ENCODE measurements around the gene BUB1.
"Not testable (repeated sequence)": the region's sequence is repeated elsewhere in the genome, so short reads cannot be mapped to it uniquely, and the experiment has no call there.

BUB1 gene

GRCh38 chr2:110691612-110692258 lies 13.9 kb upstream of the BUB1 start:
- no peaks in the 10 kb centered on the region for H3K36me3 ChIP-seq (ENCODE audit: control insufficient read depth in 5 of 5, insufficient read depth in 5 of 5, low read length in 5 of 5)
- H3K4me3 ChIP-seq (ENCODE audit: low read depth in 1 of 5, low read length in 5 of 5): no peak overlapping the region
- H3K27me3 ChIP-seq (ENCODE audit: control insufficient read depth in 5 of 5, insufficient read depth in 4 of 5, low read length in 5 of 5): peaks cover 0 to 5% (median 2%) of the 10 kb centered on the region in 5 donors
- peaks cover 0 to 8% (median 3%) of the 10 kb centered on the region in 5 donors for H3K9me3 ChIP-seq (ENCODE audit: control insufficient read depth in 5 of 5, low read length in 5 of 5)
- H3K4me1 ChIP-seq (ENCODE audit: control insufficient read depth in 5 of 5, insufficient read depth in 5 of 5, low read length in 5 of 5): no peaks in the 10 kb centered on the region
- no peak overlapping the region for H3K9ac ChIP-seq (ENCODE audit: low read length in 5 of 5)
- no peak overlapping the region for H3K27ac ChIP-seq (ENCODE audit: low read depth, low read length)

- Histone ChIP-seq H3K9ac (ENCODE audit: low read length in 5 of 5) (no peak overlapping the region), H3K27me3 (ENCODE audit: control insufficient read depth in 5 of 5, insufficient read depth in 4 of 5, low read length in 5 of 5) (peaks cover 0 to 5% (median 2%) of the 10 kb centered on the region in 5 donors), H3K9me3 (ENCODE audit: control insufficient read depth in 5 of 5, low read length in 5 of 5) (peaks cover 0 to 8% (median 3%) of the 10 kb centered on the region in 5 donors), H3K4me3 (ENCODE audit: low read depth in 1 of 5, low read length in 5 of 5) (no peak overlapping the region), H3K27ac (ENCODE audit: low read depth, low read length) (no peak overlapping the region), H3K4me1 (ENCODE audit: control insufficient read depth in 5 of 5, insufficient read depth in 5 of 5, low read length in 5 of 5) (no peaks in the 10 kb centered on the region), H3K36me3 (ENCODE audit: control insufficient read depth in 5 of 5, insufficient read depth in 5 of 5, low read length in 5 of 5) (no peaks in the 10 kb centered on the region)
Observed at GRCh38 chr2:110690083-110690965, 12.5 kb upstream of the BUB1 start.

- H3K36me3 ChIP-seq (ENCODE audit: control insufficient read depth in 5 of 5, insufficient read depth in 5 of 5, low read length in 5 of 5): no peaks in the 10 kb centered on the region
- H3K9me3 ChIP-seq (ENCODE audit: control insufficient read depth in 5 of 5, low read length in 5 of 5): peaks cover 0 to 8% (median 3%) of the 10 kb centered on the region in 5 donors
- H3K27ac ChIP-seq (ENCODE audit: low read depth, low read length): no peak overlapping the region
- H3K4me1 ChIP-seq (ENCODE audit: control insufficient read depth in 5 of 5, insufficient read depth in 5 of 5, low read length in 5 of 5): no peaks in the 10 kb centered on the region
- peaks cover 0 to 5% (median 2%) of the 10 kb centered on the region in 5 donors for H3K27me3 ChIP-seq (ENCODE audit: control insufficient read depth in 5 of 5, insufficient read depth in 4 of 5, low read length in 5 of 5)
- H3K9ac ChIP-seq (ENCODE audit: low read length in 5 of 5): no peak overlapping the region
- H3K4me3 ChIP-seq (ENCODE audit: low read depth in 1 of 5, low read length in 5 of 5): no peak overlapping the region
Observed at GRCh38 chr2:110688594-110689091, 10.8 kb upstream of the BUB1 start.

GRCh38 chr2:110687775-110688484 lies 10.1 kb upstream of the BUB1 start:
- not testable (repeated sequence) for H3K9me3 ChIP-seq (ENCODE audit: control insufficient read depth in 5 of 5, low read length in 5 of 5); H3K36me3 ChIP-seq (ENCODE audit: control insufficient read depth in 5 of 5, insufficient read depth in 5 of 5, low read length in 5 of 5); H3K27me3 ChIP-seq (ENCODE audit: control insufficient read depth in 5 of 5, insufficient read depth in 4 of 5, low read length in 5 of 5); H3K27ac ChIP-seq (ENCODE audit: low read depth, low read length); H3K4me1 ChIP-seq (ENCODE audit: control insufficient read depth in 5 of 5, insufficient read depth in 5 of 5, low read length in 5 of 5); H3K4me3 ChIP-seq (ENCODE audit: low read depth in 1 of 5, low read length in 5 of 5); H3K9ac ChIP-seq (ENCODE audit: low read length in 5 of 5)

- Histone ChIP-seq H3K4me3 (ENCODE audit: low read depth in 1 of 5, low read length in 5 of 5) (no peak overlapping the region), H3K27ac (ENCODE audit: low read depth, low read length) (no peak overlapping the region), H3K36me3 (ENCODE audit: control insufficient read depth in 5 of 5, insufficient read depth in 5 of 5, low read length in 5 of 5) (no peaks in the 10 kb centered on the region), H3K4me1 (ENCODE audit: control insufficient read depth in 5 of 5, insufficient read depth in 5 of 5, low read length in 5 of 5) (peaks cover 0 to 14% (median 11%) of the 10 kb centered on the region in 5 donors), H3K9ac (ENCODE audit: low read length in 5 of 5) (no peak overlapping the region), H3K27me3 (ENCODE audit: control insufficient read depth in 5 of 5, insufficient read depth in 4 of 5, low read length in 5 of 5) (no peaks in the 10 kb centered on the region), H3K9me3 (ENCODE audit: control insufficient read depth in 5 of 5, low read length in 5 of 5) (peaks cover 0 to 8% (median 3%) of the 10 kb centered on the region in 5 donors)
Observed at GRCh38 chr2:110682872-110683271, 5.0 kb upstream of the BUB1 start.

GRCh38 chr2:110682267-110682666 lies 4.4 kb upstream of the BUB1 start:
- H3K9me3 ChIP-seq (ENCODE audit: control insufficient read depth in 5 of 5, low read length in 5 of 5): peaks cover 0 to 4% (median 0%) of the 10 kb centered on the region in 5 donors

GRCh38 chr2:110680709-110681108 lies 2.8 kb upstream of the BUB1 start:
- H3K4me1 ChIP-seq (ENCODE audit: control insufficient read depth in 5 of 5, insufficient read depth in 5 of 5, low read length in 5 of 5): peaks cover 0 to 19% (median 16%) of the 10 kb centered on the region in 5 donors
- H3K9me3 ChIP-seq (ENCODE audit: control insufficient read depth in 5 of 5, low read length in 5 of 5): no peaks in the 10 kb centered on the region
- no peaks in the 10 kb centered on the region for H3K36me3 ChIP-seq (ENCODE audit: control insufficient read depth in 5 of 5, insufficient read depth in 5 of 5, low read length in 5 of 5)
- no peak overlapping the region for H3K27ac ChIP-seq (ENCODE audit: low read depth, low read length)
- H3K9ac ChIP-seq (ENCODE audit: low read length in 5 of 5): no peak overlapping the region
- no peak overlapping the region for H3K4me3 ChIP-seq (ENCODE audit: low read depth in 1 of 5, low read length in 5 of 5)
- no peaks in the 10 kb centered on the region for H3K27me3 ChIP-seq (ENCODE audit: control insufficient read depth in 5 of 5, insufficient read depth in 4 of 5, low read length in 5 of 5)

More at GRCh38 chr2:110682267-110682666, 4.4 kb upstream of the BUB1 start:
- H3K27me3 ChIP-seq (ENCODE audit: control insufficient read depth in 5 of 5, insufficient read depth in 4 of 5, low read length in 5 of 5): no peaks in the 10 kb centered on the region
- no peak overlapping the region for H3K4me3 ChIP-seq (ENCODE audit: low read depth in 1 of 5, low read length in 5 of 5)
- H3K9ac ChIP-seq (ENCODE audit: low read length in 5 of 5): no peak overlapping the region
- no peaks in the 10 kb centered on the region for H3K36me3 ChIP-seq (ENCODE audit: control insufficient read depth in 5 of 5, insufficient read depth in 5 of 5, low read length in 5 of 5)
- H3K27ac ChIP-seq (ENCODE audit: low read depth, low read length): no peak overlapping the region
- peaks cover 0 to 19% (median 16%) of the 10 kb centered on the region in 5 donors for H3K4me1 ChIP-seq (ENCODE audit: control insufficient read depth in 5 of 5, insufficient read depth in 5 of 5, low read length in 5 of 5)

- Histone ChIP-seq H3K4me1 (ENCODE audit: control insufficient read depth in 5 of 5, insufficient read depth in 5 of 5, low read length in 5 of 5) (peaks cover 0 to 19% (median 16%) of the 10 kb centered on the region in 5 donors), H3K9ac (ENCODE audit: low read length in 5 of 5) (no peak overlapping the region), H3K27ac (ENCODE audit: low read depth, low read length) (no peak overlapping the region), H3K9me3 (ENCODE audit: control insufficient read depth in 5 of 5, low read length in 5 of 5) (no peaks in the 10 kb centered on the region), H3K27me3 (ENCODE audit: control insufficient read depth in 5 of 5, insufficient read depth in 4 of 5, low read length in 5 of 5) (peaks cover 0 to 4% (median 0%) of the 10 kb centered on the region in 5 donors), H3K4me3 (ENCODE audit: low read depth in 1 of 5, low read length in 5 of 5) (no peak overlapping the region), H3K36me3 (ENCODE audit: control insufficient read depth in 5 of 5, insufficient read depth in 5 of 5, low read length in 5 of 5) (no peaks in the 10 kb centered on the region)
Observed at GRCh38 chr2:110679865-110680264, 2.0 kb upstream of the BUB1 start.

- Histone ChIP-seq H3K4me3 (ENCODE audit: low read depth in 1 of 5, low read length in 5 of 5) (peak overlapping the region in 1 of 5 donors; percentile 98), H3K9me3 (ENCODE audit: control insufficient read depth in 5 of 5, low read length in 5 of 5) (no peaks in the 10 kb centered on the region), H3K27me3 (ENCODE audit: control insufficient read depth in 5 of 5, insufficient read depth in 4 of 5, low read length in 5 of 5) (peaks cover 0 to 4% (median 0%) of the 10 kb centered on the region in 5 donors), H3K9ac (ENCODE audit: low read length in 5 of 5) (no peak overlapping the region), H3K36me3 (ENCODE audit: control insufficient read depth in 5 of 5, insufficient read depth in 5 of 5, low read length in 5 of 5) (no peaks in the 10 kb centered on the region), H3K4me1 (ENCODE audit: control insufficient read depth in 5 of 5, insufficient read depth in 5 of 5, low read length in 5 of 5) (peaks cover 0 to 19% (median 16%) of the 10 kb centered on the region in 5 donors), H3K27ac (ENCODE audit: low read depth, low read length) (no peak overlapping the region)
Observed at GRCh38 chr2:110679337-110679707, 1.5 kb upstream of the BUB1 start.

Measured in subcutaneous abdominal adipose tissue (tissue), 5 donors.